H9 (cell line): ENCODE results near the gene NT5DC3. TPM values are rescaled to one million over a fixed set of nuclear protein-coding genes. Genes with fewer than 3 reads are reported as not detected.

ENCODE experiments used
- DNase-seq: peaks from one replicate; pipeline ENCODE4 v3.0.0-alpha.2; 2017
- H2AFZ ChIP-seq: one replicate; pipeline ENCODE4 v1.6.1; 2013; ENCODE audit warnings: mild to moderate bottlenecking, low read length, control low read depth, moderate library complexity
- H2AK5ac ChIP-seq: 2 replicates; pipeline ENCODE4 v1.6.1; 2013; ENCODE audit warnings: low read length, control low read depth, mixed read lengths; ENCODE audit not compliant: insufficient read length
- H2BK120ac ChIP-seq: one replicate; pipeline ENCODE4 v1.6.1; 2013; ENCODE audit warnings: low read depth, mild to moderate bottlenecking, low read length, control low read depth, inconsistent platforms; ENCODE audit not compliant: poor library complexity, severe bottlenecking
- H2BK12ac ChIP-seq: 2 replicates; pipeline ENCODE4 v1.6.1; 2013; ENCODE audit warnings: low read length, control low read depth, mixed read lengths, low read depth; ENCODE audit not compliant: insufficient read length
- H2BK15ac ChIP-seq: 2 replicates; pipeline ENCODE4 v1.6.1; 2013; ENCODE audit warnings: low read depth, low read length, control low read depth
- H2BK20ac ChIP-seq: one replicate; pipeline ENCODE4 v1.6.1; 2013; ENCODE audit warnings: low read depth, mild to moderate bottlenecking, low read length, control low read depth, inconsistent platforms; ENCODE audit not compliant: poor library complexity, severe bottlenecking
- H2BK5ac ChIP-seq: 2 replicates; pipeline ENCODE4 v1.6.1; 2013; ENCODE audit warnings: low read length, control low read depth, mixed read lengths; ENCODE audit not compliant: insufficient read length
- H3K14ac ChIP-seq: 2 replicates; pipeline ENCODE4 v1.6.1; 2013; ENCODE audit warnings: low read length, control low read depth; ENCODE audit not compliant: insufficient read depth
- H3K18ac ChIP-seq: 2 replicates; pipeline ENCODE4 v1.6.1; 2013; ENCODE audit warnings: low read depth, mild to moderate bottlenecking, mixed read lengths, low read length, control low read depth; ENCODE audit not compliant: insufficient read length
- H3K23ac ChIP-seq: 2 replicates; pipeline ENCODE4 v1.6.1; 2013; ENCODE audit warnings: low read length, control low read depth, mixed read lengths, low read depth; ENCODE audit not compliant: insufficient read length
- H3K23me2 ChIP-seq: 2 replicates; pipeline ENCODE4 v1.6.1; 2013; ENCODE audit warnings: low read depth, mild to moderate bottlenecking, mixed read lengths, low read length, control low read depth; ENCODE audit not compliant: insufficient read length, poor library complexity, severe bottlenecking
- H3K27ac ChIP-seq: 2 replicates; pipeline ENCODE4 v1.5.1; 2013; ENCODE audit warnings: low read length, control low read depth, mixed read lengths, low read depth; ENCODE audit not compliant: insufficient read length
- H3K27me3 ChIP-seq: 2 replicates; pipeline ENCODE4 v1.6.1; 2013; ENCODE audit warnings: low read length, control low read depth, inconsistent platforms; ENCODE audit not compliant: insufficient read depth
- H3K4ac ChIP-seq: 2 replicates; pipeline ENCODE4 v1.6.1; 2013; ENCODE audit warnings: low read depth, mild to moderate bottlenecking, control low read depth, inconsistent platforms, low read length, moderate library complexity
- H3K4me1 ChIP-seq: 2 replicates; pipeline ENCODE4 v1.6.1; 2013; ENCODE audit warnings: low read length, control low read depth, inconsistent platforms; ENCODE audit not compliant: insufficient read depth
- H3K4me2 ChIP-seq: 2 replicates; pipeline ENCODE4 v1.6.1; 2013; ENCODE audit warnings: low read length, control low read depth, mixed read lengths; ENCODE audit not compliant: insufficient read length, insufficient read depth
- H3K56ac ChIP-seq: 2 replicates; pipeline ENCODE4 v1.6.1; 2013; ENCODE audit warnings: low read depth, mild to moderate bottlenecking, mixed read lengths, low read length, control low read depth; ENCODE audit not compliant: insufficient read length
- H3K79me1 ChIP-seq: 2 replicates; pipeline ENCODE4 v1.6.1; 2013; ENCODE audit warnings: low read depth, mild to moderate bottlenecking, moderate library complexity, low read length, control low read depth, inconsistent platforms; ENCODE audit not compliant: insufficient read depth, poor library complexity, severe bottlenecking
- H3K79me2 ChIP-seq: 2 replicates; pipeline ENCODE4 v1.6.1; 2013; ENCODE audit warnings: low read length, control low read depth, inconsistent platforms; ENCODE audit not compliant: insufficient read depth
- H3K9ac ChIP-seq: 2 replicates; pipeline ENCODE4 v1.6.1; 2013; ENCODE audit warnings: low read length, control low read depth, mixed read lengths; ENCODE audit not compliant: insufficient read length; ENCODE audit errors: extremely low read depth
- H3K9me3 ChIP-seq: one replicate; pipeline ENCODE4 v1.6.1; 2013; ENCODE audit warnings: low read depth, low read length, inconsistent platforms; ENCODE audit not compliant: control insufficient read depth
- H3T11ph ChIP-seq: one replicate; pipeline ENCODE4 v1.6.1; 2013; ENCODE audit warnings: mild to moderate bottlenecking, low read length, control low read depth, inconsistent platforms
- H4K20me1 ChIP-seq: one replicate; pipeline ENCODE4 v1.6.1; 2013; ENCODE audit not compliant: control insufficient read depth, insufficient read length, insufficient read depth
- H4K5ac ChIP-seq: 2 replicates; pipeline ENCODE4 v1.6.1; 2013; ENCODE audit warnings: low read depth, mild to moderate bottlenecking, mixed read lengths, low read length, control low read depth; ENCODE audit not compliant: insufficient read length
- H4K8ac ChIP-seq: replicated peaks from 2 replicates; pipeline ENCODE4 v1.6.1; 2013; ENCODE audit warnings: low read length, control low read depth, mixed read lengths, low read depth; ENCODE audit not compliant: insufficient read length
- H4K91ac ChIP-seq: 2 replicates; pipeline ENCODE4 v1.6.1; 2013; ENCODE audit warnings: low read depth, mild to moderate bottlenecking, moderate library complexity, mixed read lengths, low read length, control low read depth; ENCODE audit not compliant: insufficient read length
- H3K27ac Mint-ChIP-seq, 3 experiments: 2 replicates in 2 of 3; 3 replicates in 1 of 3; pipeline ENCODE4 v1.8.0; 2020 to 2021; ENCODE audit warnings: mixed read lengths in 3 of 3, mild to moderate bottlenecking in 1 of 3, moderate library complexity in 1 of 3
- H3K27me3 Mint-ChIP-seq: 2 replicates; pipeline ENCODE4 v1.8.0; 2021; ENCODE audit warnings: low read depth, mild to moderate bottlenecking, moderate library complexity, mixed read lengths
- H3K36me3 Mint-ChIP-seq, 3 experiments: 2 replicates in 2 of 3; 3 replicates in 1 of 3; pipeline ENCODE4 v1.8.0; 2020 to 2021; ENCODE audit warnings: low read depth in 3 of 3, mixed read lengths in 3 of 3; ENCODE audit not compliant: insufficient read depth in 1 of 3
- H3K4me1 Mint-ChIP-seq, 2 experiments: 2 replicates each; pipeline ENCODE4 v1.8.0; 2020; ENCODE audit warnings: mixed read lengths in 2 of 2
- H3K4me3 Mint-ChIP-seq, 2 experiments: 2 replicates in 1 of 2; 3 replicates in 1 of 2; pipeline ENCODE4 v1.8.0; 2020 to 2021; ENCODE audit warnings: mild to moderate bottlenecking in 2 of 2, mixed read lengths in 2 of 2, moderate library complexity in 1 of 2
- H3K9me3 Mint-ChIP-seq, 2 experiments: 2 replicates in 1 of 2; 3 replicates in 1 of 2; pipeline ENCODE4 v1.8.0; 2020; ENCODE audit warnings: mild to moderate bottlenecking in 2 of 2, mixed read lengths in 2 of 2, moderate library complexity in 1 of 2
- CTCF ChIP-seq: fragments of 200-600 bp; sonication (generic); conservative IDR thresholded peaks from 3 replicates; pipeline ENCODE4 v1.8.0; 2021; ENCODE audit warnings: antibody characterized with exemption, mild to moderate bottlenecking
- WGBS: extraction: QIAGEN DNeasy Blood & Tissue Kit; methylation state at CpG from one replicate; pipeline ENCODE4 v1.1.7; 2013; ENCODE audit warnings: missing lambda C conversion rate, low lambda C conversion rate, mixed read lengths; ENCODE audit not compliant: insufficient read length; ENCODE audit errors: extremely low coverage; 5-methylcytosine and 5-hydroxymethylcytosine counted together
- total RNA-seq: library from RNA; stranded (reverse); gene quantifications from 2 replicates; pipeline ENCODE4 v1.2.1, GENCODE V29; 2021

NT5DC3 gene
- total RNA-seq, 1 experiment from 2014 or later, result 13.6 TPM

GRCh38 chr12:103765322-103765721 is 75.7 kb downstream of the NT5DC3 start:
- H3T11ph ChIP-seq, result no peak overlapping the region
- no peak overlapping the region for H2AFZ ChIP-seq
- H3K9me3 Mint-ChIP-seq, result no peaks in the 10 kb centered on the region
- H2BK15ac ChIP-seq, result no peak overlapping the region
- H3K23ac ChIP-seq, result no peak overlapping the region
- TF ChIP-seq CTCF, result no peak
- no peaks in the 10 kb centered on the region for H3K9me3 ChIP-seq
- H3K27ac ChIP-seq, result no peak overlapping the region
- no peaks in the 10 kb centered on the region for H3K79me1 ChIP-seq
- H3K4ac ChIP-seq, result no peak overlapping the region
- no peak overlapping the region for H3K14ac ChIP-seq
- H3K27me3 ChIP-seq, result no peaks in the 10 kb centered on the region
- no peak overlapping the region for H4K5ac ChIP-seq
- no CpG with 5 or more reads among the region's 5 CpGs for WGBS
- no peak for DNase-seq
- H3K4me1 Mint-ChIP-seq, result peaks cover 12 to 14% of the 10 kb centered on the region in 2 experiments
- no peak overlapping the region for H2BK12ac ChIP-seq
- H3K23me2 ChIP-seq, result no peaks in the 10 kb centered on the region
- no peak overlapping the region for H3K18ac ChIP-seq
- no peak overlapping the region for H2AK5ac ChIP-seq
- no peak overlapping the region for H4K91ac ChIP-seq
- no peaks in the 10 kb centered on the region for H3K79me2 ChIP-seq
- no peak overlapping the region for H3K27ac Mint-ChIP-seq
- H3K27me3 Mint-ChIP-seq, result no peaks in the 10 kb centered on the region
- peaks cover 2% of the 10 kb centered on the region; the same call in 1 of the 2 replicates for H3K4me1 ChIP-seq
- H2BK5ac ChIP-seq, result no peak overlapping the region
- no peak overlapping the region for H3K56ac ChIP-seq
- no peaks in the 10 kb centered on the region for H4K20me1 ChIP-seq
- H4K8ac ChIP-seq, result no peak overlapping the region
- no peak overlapping the region for H2BK120ac ChIP-seq
- H3K4me2 ChIP-seq, result no peak overlapping the region
- no peak overlapping the region for H3K9ac ChIP-seq
- peaks cover 6 to 15% (median 8%) of the 10 kb centered on the region in 3 experiments; a peak in 6 of 7 replicates for H3K36me3 Mint-ChIP-seq
- no peak overlapping the region for H2BK20ac ChIP-seq
- no peak overlapping the region for H3K4me3 Mint-ChIP-seq
